Measurements from ENCODE around the gene CFHR1.
A peak's percentile ranks its signal among the peaks of the same experiment; 100 is the strongest.
"Not testable (repeated sequence)": the region's sequence is repeated elsewhere in the genome, so short reads cannot be mapped to it uniquely, and the experiment has no call there.

CFHR1 gene

DNA sequence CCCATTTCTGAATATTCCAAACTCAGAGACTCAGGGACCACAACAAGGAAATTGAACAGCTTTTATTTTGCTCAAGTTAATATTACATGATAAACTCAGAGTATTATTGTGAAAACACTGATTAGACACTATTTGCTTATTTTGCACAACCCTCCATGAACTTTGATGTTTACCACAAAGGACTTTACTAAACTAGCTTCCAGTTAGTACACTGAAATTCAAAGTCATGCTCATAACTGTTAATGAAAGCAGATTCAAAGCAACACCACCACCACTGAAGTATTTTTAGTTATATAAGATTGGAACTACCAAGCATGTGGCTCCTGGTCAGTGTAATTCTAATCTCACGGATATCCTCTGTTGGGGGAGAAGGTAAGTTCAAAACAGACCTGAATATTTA is at the start of gene CFHR1:
Gene CFHR1 (plus strand): TSS at position 201 of the 400 bp plus-strand sequence. CDS start 114 bp downstream, at position 315.
- DNase-seq (ENCODE audit: low read depth in 1 of 2, low spot score in 1 of 2); in situ Hi-C loops (cut with HindIII; ENCODE audit: low pct_unique_long_range_greater_than_20kb, low sequenced_read_pairs): not testable (repeated sequence)

DNA sequence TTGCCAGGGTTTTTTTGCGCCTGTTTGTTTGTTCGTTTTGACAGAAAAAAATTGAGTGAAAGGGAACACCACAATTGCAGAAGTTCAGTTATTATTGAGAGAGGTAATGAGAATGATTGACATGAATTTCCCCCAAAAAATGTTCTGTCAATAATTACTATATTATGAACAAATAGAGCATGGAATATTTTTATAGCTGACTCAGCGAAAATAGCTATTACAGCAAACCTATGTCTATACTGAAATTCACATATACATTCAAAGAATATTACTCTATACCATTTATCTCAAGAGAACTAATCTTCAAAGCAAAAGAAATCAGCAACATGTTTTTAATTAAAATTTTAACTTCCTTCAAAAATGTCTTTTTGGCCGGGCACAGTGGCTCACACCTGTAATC is 49.7 kb upstream of the CFHR1 start:
- DNase-seq (ENCODE audit: low read depth in 1 of 2, low spot score in 1 of 2); in situ Hi-C loops (cut with HindIII; ENCODE audit: low pct_unique_long_range_greater_than_20kb, low sequenced_read_pairs): not testable (repeated sequence)

DNA sequence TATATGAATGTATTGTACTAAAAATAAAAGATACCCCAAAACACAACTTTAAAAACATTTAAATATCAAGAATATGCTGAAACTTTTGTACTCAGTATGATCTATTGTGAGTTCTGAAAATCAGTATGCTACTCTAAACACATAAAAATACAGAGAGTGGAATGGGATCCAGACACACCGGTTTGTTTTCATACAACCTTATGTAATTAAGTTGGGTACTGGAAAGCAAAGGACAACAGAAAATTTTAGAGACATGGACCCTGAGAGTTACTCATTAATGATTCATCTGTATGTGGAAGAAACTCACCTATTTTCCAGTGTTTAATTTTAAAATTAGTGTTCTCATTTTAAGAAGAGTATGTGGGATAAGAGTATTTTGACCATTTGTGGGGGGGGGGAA is 45.8 kb upstream of the CFHR1 start:
- in situ Hi-C loops (cut with HindIII; ENCODE audit: low pct_unique_long_range_greater_than_20kb, low sequenced_read_pairs) = no loop called here
- DNase-seq (ENCODE audit: low read depth in 1 of 2, low spot score in 1 of 2) = no peak
- no peak for TF ChIP-seq JUND (IDR thresholded peaks at IDR 0.05; ENCODE audit: low read depth)

DNA sequence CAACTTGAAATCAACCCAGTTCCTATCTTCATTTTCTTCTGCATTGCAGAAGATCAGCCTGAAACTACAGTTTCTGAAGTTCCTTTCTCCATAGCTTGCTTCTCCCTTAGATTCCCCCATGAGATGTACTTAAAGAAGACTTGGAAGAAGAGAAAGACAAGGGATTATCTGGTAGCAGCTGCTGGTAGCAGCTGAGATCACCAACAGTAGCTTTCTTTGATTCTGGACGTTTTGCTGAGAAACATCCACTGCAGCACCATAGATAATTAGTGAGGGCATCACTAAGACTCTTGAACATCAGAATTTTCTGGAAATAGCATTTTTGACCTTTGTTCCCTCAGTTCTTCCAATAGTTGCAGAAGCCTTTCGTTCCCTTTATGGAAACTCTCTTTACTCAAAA is 45.4 kb upstream of the CFHR1 start:
- in situ Hi-C loops (cut with HindIII; ENCODE audit: low pct_unique_long_range_greater_than_20kb, low sequenced_read_pairs) = no loop called here
- TF ChIP-seq JUND (IDR thresholded peaks at IDR 0.05; ENCODE audit: low read depth) = no peak
- DNase-seq (ENCODE audit: low read depth in 1 of 2, low spot score in 1 of 2) = no peak

DNA sequence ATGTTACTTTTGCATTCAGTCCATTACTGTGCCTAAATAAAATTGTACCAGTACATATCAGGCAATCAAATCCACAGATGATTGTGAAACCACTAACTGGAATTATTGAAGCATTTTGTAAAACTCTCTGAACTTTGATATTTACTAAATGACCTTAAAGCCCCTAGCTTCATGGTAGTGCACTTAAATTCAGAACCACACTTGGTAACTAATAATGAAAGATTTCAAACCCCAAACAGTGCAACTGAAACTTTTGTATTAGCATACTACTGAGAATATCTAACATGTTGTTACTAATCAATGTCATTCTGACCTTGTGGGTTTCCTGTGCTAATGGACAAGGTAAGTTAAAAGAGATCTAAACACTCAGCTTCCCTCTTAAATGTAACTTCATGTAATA is 44.9 kb upstream of the CFHR1 start, which contains the start of gene CFHR3:
Gene CFHR3 (plus strand): TSS at position 238 of the 400 bp plus-strand sequence. CDS start 47 bp downstream, at position 285.
- no peak for DNase-seq (ENCODE audit: low read depth in 1 of 2, low spot score in 1 of 2)
- no peak for TF ChIP-seq JUND (IDR thresholded peaks at IDR 0.05; ENCODE audit: low read depth)
- in situ Hi-C loops (cut with HindIII; ENCODE audit: low pct_unique_long_range_greater_than_20kb, low sequenced_read_pairs) = no loop called here

DNA sequence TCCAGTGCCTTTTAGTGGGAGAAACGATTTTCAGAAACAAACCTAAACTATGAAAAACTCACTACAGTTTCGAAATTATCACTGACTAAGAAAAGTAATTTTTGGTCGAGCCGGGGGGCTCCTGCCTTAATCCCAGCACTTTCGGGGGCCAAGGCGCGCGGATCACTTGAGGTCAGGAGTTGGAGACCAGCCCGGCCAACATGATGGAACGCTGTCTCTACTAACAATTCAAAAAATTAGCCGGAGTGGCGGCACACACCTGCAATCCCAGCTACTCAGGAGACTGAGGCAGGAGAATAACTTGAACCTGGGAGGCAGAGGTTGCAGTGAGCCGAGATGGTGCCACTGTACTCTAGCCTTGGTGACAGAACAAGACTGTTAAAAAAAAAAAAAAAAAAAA is 41.9 kb upstream of the CFHR1 start:
- in situ Hi-C loops (cut with HindIII; ENCODE audit: low pct_unique_long_range_greater_than_20kb, low sequenced_read_pairs) = no loop called here
- no peak for DNase-seq (ENCODE audit: low read depth in 1 of 2, low spot score in 1 of 2)
- TF ChIP-seq JUND (IDR thresholded peaks at IDR 0.05; ENCODE audit: low read depth) = no peak

DNA sequence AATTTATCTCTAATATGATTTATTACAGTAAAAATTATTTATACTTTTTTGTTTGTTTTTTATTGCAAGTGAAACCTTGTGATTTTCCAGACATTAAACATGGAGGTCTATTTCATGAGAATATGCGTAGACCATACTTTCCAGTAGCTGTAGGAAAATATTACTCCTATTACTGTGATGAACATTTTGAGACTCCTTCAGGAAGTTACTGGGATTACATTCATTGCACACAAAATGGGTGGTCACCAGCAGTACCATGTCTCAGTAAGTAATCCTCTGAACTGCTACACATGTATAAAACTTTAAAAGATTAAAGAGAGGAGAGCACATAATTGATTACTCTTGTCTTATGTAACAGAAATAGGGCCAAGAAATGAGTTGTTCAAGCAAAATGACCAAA is 40.4 kb upstream of the CFHR1 start:
- in situ Hi-C loops (cut with HindIII; ENCODE audit: low pct_unique_long_range_greater_than_20kb, low sequenced_read_pairs) = no loop called here
- no peak for DNase-seq (ENCODE audit: low read depth in 1 of 2, low spot score in 1 of 2)
- TF ChIP-seq JUND (IDR thresholded peaks at IDR 0.05; ENCODE audit: low read depth) = no peak

DNA sequence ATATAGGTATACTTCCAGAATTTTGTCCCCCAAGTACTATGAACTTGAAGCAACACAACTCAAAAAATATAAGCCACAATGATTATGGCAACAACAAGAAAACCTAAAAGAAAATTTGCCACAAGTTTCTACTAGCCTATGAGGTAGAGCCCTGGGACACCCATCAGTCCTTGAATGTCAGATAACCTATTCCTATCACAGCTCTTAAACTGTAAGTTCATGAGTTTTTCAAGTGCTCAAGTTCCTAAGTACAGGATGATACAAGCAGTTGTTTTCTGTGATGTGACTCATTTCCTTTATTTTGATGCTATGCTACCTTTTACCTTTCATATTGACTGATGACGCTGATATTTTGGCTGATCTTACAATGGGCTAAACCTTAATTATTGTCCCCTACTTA is 28.3 kb upstream of the CFHR1 start:
- DNase-seq (ENCODE audit: low read depth in 1 of 2, low spot score in 1 of 2); in situ Hi-C loops (cut with HindIII; ENCODE audit: low pct_unique_long_range_greater_than_20kb, low sequenced_read_pairs): not testable (repeated sequence)

DNA sequence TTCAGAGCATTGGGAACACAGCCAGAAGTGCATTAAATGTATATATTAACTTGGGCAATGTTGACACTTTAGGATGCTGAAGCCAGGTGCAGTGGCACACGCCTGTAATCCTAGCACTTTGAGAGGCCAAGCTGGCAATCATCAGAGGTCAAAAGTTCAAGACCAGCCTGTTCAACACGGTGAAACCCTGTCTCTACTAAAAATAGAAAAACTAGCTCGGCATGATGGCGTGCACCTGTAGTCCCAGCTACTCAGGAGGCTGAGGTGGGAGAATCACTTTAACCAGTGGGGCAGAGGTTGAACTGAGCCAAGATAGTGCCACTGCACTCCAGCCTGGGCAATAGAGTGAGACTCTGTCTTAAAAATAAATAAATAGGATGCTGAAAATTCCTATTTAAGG is 25.4 kb upstream of the CFHR1 start:
- DNase-seq (ENCODE audit: low read depth in 1 of 2, low spot score in 1 of 2) = peak in 1 of 2 experiments; percentile 19
- in situ Hi-C loops (cut with HindIII; ENCODE audit: low pct_unique_long_range_greater_than_20kb, low sequenced_read_pairs) = not testable (repeated sequence)

DNA sequence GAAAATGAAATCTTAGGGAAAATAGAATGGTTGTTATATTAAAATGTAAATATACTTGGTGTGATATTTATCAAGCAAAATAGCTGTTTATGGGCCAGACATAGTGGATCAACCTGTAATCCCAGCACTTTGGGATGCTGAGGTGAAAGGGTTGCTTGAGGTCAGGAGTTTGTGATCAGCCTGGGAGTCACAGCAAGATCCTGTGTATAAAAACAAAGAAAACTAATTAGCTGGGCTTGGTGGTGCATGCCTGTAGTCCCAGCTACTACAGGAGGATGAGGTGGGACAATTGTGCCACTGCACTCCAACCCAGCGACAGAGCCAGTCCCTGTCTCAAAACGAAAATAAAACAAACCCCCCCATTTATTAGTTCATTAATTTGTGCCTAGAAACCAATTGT is 21.6 kb upstream of the CFHR1 start:
- in situ Hi-C loops (cut with HindIII; ENCODE audit: low pct_unique_long_range_greater_than_20kb, low sequenced_read_pairs) = no loop called here
- no peak for DNase-seq (ENCODE audit: low read depth in 1 of 2, low spot score in 1 of 2)
- TF ChIP-seq JUND (IDR thresholded peaks at IDR 0.05; ENCODE audit: low read depth) = no peak

DNA sequence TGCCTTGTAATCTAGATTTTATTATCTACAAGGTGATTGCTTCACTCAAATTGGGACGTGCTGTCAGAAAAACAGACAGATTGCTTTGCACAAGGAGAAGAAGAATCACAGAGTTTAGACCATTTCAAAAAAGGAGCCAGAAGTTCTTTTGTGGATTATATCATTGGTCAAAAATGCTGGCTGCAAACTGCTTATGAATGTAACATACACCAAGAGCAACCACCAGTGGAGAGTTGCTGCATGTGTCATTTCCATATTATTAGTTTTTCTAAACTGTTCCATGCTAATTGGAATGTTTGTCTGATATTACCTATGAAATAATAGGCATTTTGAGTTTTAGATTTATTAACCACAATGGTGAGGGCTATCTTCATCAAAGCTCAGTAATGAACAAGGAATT is 17.6 kb upstream of the CFHR1 start:
- DNase-seq (ENCODE audit: low read depth in 1 of 2, low spot score in 1 of 2); in situ Hi-C loops (cut with HindIII; ENCODE audit: low pct_unique_long_range_greater_than_20kb, low sequenced_read_pairs): not testable (repeated sequence)

DNA sequence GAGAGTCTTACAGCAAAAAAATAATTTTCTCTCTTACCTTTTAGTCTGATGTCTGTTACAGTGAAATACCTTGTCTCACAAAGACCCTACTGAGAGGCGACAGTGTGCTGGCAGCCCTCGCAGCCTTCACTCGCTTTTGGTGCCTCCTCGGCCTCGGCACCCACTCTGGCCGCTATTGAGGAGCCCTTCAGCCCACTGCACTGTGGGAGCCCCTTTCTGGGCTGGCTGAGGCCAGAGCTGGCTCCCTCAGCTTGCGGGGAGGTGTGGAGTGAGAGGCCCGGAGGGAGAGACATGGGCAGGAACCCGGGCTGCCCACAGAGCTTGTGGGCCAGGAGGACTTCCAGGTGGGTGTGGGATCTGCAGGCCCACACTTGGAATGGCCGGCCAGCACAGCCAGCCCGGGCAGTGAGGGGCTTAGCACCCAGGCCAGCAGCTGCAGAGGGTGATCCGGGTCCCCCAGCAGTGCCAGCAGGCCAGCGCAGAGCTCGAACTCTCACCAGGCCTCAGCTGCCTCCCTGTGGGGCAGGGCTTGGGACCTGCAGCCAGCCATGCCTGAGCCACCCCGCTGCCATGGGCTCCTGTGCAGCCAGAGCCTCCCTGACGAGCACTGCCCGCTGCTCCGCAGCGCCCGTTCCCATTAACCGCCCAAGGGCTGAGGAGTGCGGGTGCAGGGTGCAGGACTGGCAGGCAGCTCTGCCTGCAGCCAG is 10.8 kb upstream of the CFHR1 start:
- no peak for TF ChIP-seq JUND (IDR thresholded peaks at IDR 0.05; ENCODE audit: low read depth)
- no peak for DNase-seq (ENCODE audit: low read depth in 1 of 2, low spot score in 1 of 2)
- in situ Hi-C loops (cut with HindIII; ENCODE audit: low pct_unique_long_range_greater_than_20kb, low sequenced_read_pairs) = no loop called here

DNA sequence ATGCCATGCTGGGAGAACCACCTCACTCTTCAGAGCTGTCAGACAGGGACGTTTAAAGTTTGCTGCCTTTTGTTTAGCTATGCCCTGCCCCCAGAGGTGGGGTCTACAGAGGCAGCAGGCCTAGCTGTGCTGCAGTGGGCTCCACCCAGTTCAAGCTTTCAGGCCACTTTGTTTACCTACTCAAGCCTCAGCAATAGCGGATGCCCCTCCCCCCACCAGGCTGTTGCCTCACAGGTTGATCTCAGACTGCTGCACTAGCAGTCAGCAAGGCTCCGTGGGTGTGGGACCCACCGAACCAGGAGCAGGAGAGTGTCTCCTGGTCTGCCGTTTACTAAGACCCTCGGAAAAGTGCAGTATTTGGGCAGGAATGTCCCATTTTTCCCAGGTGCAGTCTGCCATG is 2.1 kb upstream of the CFHR1 start:
- DNase-seq (ENCODE audit: low read depth in 1 of 2, low spot score in 1 of 2); in situ Hi-C loops (cut with HindIII; ENCODE audit: low pct_unique_long_range_greater_than_20kb, low sequenced_read_pairs): not testable (repeated sequence)

DNA sequence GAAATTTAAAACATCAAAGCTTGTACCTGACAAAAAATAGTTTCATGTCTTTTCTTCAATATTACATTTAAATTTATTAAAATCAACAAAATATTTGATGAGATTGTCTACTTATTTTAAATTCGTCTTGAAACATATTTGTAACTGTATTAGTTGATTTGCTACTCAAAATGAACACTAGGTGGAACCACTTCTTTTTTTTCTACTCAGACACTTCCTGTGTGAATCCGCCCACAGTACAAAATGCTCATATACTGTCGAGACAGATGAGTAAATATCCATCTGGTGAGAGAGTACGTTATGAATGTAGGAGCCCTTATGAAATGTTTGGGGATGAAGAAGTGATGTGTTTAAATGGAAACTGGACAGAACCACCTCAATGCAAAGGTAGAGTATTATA is 8.3 kb downstream of the CFHR1 start:
- in situ Hi-C loops (cut with HindIII; ENCODE audit: low pct_unique_long_range_greater_than_20kb, low sequenced_read_pairs) = not testable (repeated sequence)
- peak; percentile 23 to 76 for DNase-seq (ENCODE audit: low read depth in 1 of 2, low spot score in 1 of 2)

DNA sequence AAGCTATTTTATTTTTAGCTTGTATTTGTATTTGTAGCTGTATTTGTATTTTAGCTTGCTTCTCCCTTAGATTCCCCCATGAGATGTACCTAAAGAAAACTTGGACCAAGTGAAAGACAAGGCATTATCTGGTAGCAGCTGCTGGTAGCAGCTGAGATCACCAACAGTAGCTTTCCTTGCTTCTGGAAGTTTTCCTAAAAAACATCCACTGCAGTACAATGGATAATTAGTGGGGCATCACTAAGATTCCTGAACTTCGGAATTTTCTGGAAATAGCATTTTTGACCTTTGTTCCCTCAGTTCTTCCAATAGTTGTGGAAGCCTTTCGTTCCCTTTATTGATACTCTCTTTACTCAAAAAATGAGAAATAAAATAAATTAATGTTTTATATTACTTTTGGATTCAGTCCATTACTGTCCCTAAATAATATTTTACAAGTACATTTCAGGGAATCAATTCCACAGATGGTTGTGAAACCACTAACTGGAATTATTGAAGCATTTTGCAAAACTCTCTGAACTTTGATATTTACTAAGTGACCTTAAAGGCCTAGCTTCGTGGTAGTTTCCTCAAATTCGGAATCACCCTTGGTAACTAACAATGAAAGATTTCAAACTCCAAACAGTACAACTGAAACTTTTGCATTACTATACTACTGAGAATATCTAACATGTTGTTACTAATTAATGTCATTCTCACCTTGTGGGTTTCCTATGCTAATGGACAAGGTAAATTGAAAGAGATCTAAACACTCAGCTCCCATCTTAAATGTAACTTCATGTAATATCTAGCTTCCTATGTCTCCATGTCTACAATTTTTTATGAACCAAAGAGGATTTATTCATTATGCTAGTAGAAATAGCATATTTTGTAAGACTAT is 30.3 kb downstream of the CFHR1 start:
- DNase-seq (ENCODE audit: low read depth in 1 of 2, low spot score in 1 of 2); in situ Hi-C loops (cut with HindIII; ENCODE audit: low pct_unique_long_range_greater_than_20kb, low sequenced_read_pairs): not testable (repeated sequence)

Measured in T47D (cell line).